Small intestine (tissue), 7 donors: ENCODE data around the gene SEZ6. TPM values are rescaled to one million over a fixed set of nuclear protein-coding genes. Genes with fewer than 3 reads are reported as not detected.

Source experiments
- DNase-seq, 2 donors: peaks; one replicate each; pipeline versions ENCODE4 v3.0.0 to v3.0.0-alpha.2; 2013
- FAIRE-seq: peaks from 2 replicates; lab custom pipeline; 2012; peaks lifted over from hg19 to GRCh38; lab: Jason Lieb, UNC
- H3K27ac ChIP-seq, 3 donors: one replicate each; pipeline ENCODE4 v1.5.1; 2013; ENCODE audit warnings: low read length in 2 of 3, mild to moderate bottlenecking in 2 of 3, control low read depth in 1 of 3, inconsistent platforms in 1 of 3, low read depth in 1 of 3, moderate library complexity in 1 of 3
- H3K27me3 ChIP-seq, 3 donors: one replicate each; pipeline ENCODE4 v1.6.1; 2013; ENCODE audit warnings: low read length in 3 of 3, inconsistent platforms in 1 of 3; ENCODE audit not compliant: control insufficient read depth in 3 of 3, insufficient read depth in 3 of 3
- H3K36me3 ChIP-seq, 3 donors: one replicate each; pipeline ENCODE4 v1.6.1; 2013; ENCODE audit warnings: low read length in 3 of 3, inconsistent platforms in 1 of 3, low read depth in 1 of 3, mild to moderate bottlenecking in 1 of 3, moderate library complexity in 1 of 3; ENCODE audit not compliant: control insufficient read depth in 3 of 3, insufficient read depth in 2 of 3
- H3K4me1 ChIP-seq, 3 donors: one replicate each; pipeline ENCODE4 v1.6.1; 2013; ENCODE audit warnings: low read length in 2 of 3, inconsistent platforms in 1 of 3, low read depth in 1 of 3, mild to moderate bottlenecking in 1 of 3, moderate library complexity in 1 of 3; ENCODE audit not compliant: control insufficient read depth in 3 of 3, insufficient read depth in 2 of 3
- H3K4me3 ChIP-seq, 3 donors: one replicate each; pipeline ENCODE4 v1.5.1; 2013; ENCODE audit warnings: low read length in 3 of 3, control low read depth in 1 of 3, inconsistent platforms in 1 of 3, low read depth in 1 of 3, mild to moderate bottlenecking in 1 of 3, moderate library complexity in 1 of 3
- H3K9me3 ChIP-seq, 2 donors: one replicate each; pipeline ENCODE4 v1.6.1; 2013; ENCODE audit warnings: low read depth in 1 of 2, low read length in 1 of 2; ENCODE audit not compliant: control insufficient read depth in 2 of 2, insufficient read depth in 1 of 2
- WGBS, 3 donors: extraction: QIAGEN DNeasy Blood & Tissue Kit; methylation state at CpG; one replicate each; pipeline ENCODE4 v1.1.7; 2013; 5-methylcytosine and 5-hydroxymethylcytosine counted together
- polyA plus RNA-seq, 4 donors: library from polyadenylated mRNA; stranded (reverse) in 3 of 4; unstranded in 1 of 4; fragments of 200-250 nt in 3 of 4; fragments of 120-200 nt in 1 of 4; gene quantifications; one replicate each; pipeline versions ENCODE4 v1.2.1 to v1.2.3, GENCODE V29; 2013
- donor health status: healthy with polysubstance abuse.
- donor health status: control.
- donor health status: control.
- donor health status: Bipolar disorder and iron deficiency.
- donor health status: healthy.

SEZ6 gene
- polyA plus RNA-seq, 4 donors, result 1.1 to 1.4 TPM; not detected in 2

DNA sequence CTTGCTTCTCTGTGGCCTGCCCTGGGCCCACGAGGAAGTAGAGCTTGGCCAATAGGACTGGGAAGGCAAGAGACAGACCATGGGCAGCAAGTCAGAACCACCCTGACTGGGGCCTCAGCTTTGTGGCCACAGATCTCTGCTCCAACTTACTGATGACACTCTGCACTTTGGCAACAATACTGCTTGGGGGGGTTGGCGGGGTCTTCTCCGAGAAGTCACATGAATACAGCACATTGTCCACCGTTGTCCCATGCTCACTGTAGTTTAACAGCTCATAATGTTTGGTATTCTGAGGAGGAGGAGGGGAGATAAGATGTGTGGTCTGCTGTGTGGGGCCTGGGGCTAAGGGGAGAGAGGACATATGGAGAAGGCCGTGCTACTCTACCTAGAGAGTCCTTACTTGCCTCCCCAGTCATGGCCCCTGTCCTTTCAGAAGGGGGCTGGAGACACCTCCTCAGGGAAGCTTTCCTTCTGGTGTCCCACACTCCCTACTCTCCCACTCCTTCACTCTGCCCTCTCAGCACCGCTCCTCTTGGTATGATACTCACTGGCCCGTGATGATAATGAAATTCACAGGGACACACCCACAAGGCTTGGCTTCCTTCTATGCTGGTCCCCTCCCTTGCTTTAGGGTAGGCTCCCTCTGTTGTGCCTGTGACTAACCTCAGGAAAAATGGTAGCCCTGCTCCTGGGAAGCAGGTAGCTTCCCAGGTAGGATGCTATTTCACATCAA is 99.0 kb downstream of the SEZ6 start:
- DNase-seq (no peak), FAIRE-seq (no peak)
- Histone ChIP-seq H3K4me1 (peaks cover 2 to 8% (median 4%) of the 10 kb centered on the region in 3 donors), H3K27me3 (no peaks in the 10 kb centered on the region), H3K27ac (no peak overlapping the region), H3K4me3 (no peak overlapping the region), H3K36me3 (peaks cover 23 to 60% (median 27%) of the 10 kb centered on the region in 3 donors), H3K9me3 (no peaks in the 10 kb centered on the region)
- 64 to 75% (median 69%) methylated on average over 7 of the region's 7 CpGs for WGBS, 3 donors

DNA sequence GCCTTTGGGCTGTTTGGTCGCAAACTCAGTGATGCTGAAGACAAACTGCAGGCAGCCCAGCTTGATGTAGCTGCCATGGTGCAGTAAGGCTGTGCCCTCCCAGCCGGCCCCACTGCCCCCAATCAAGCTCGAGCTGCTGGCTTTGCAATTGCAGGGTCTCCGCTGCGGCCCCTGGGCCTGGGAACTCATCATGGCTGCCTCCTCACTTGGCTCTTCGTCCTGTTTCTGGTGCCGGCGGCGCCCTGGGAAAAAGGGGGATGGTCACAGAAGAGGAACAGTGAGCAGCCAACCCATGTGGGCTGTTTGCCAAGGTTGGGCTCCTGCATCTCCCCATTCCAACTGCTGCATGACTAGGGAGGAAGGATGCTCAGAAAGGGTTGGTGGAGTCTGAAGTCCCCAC is 99.6 kb downstream of the SEZ6 start:
- H3K4me1 ChIP-seq, result peaks cover 2 to 12% (median 4%) of the 10 kb centered on the region in 3 donors
- no peak overlapping the region for H3K4me3 ChIP-seq
- H3K27me3 ChIP-seq, result no peaks in the 10 kb centered on the region
- H3K9me3 ChIP-seq, result no peaks in the 10 kb centered on the region
- peaks cover 22 to 55% (median 27%) of the 10 kb centered on the region in 3 donors for H3K36me3 ChIP-seq
- 84 to 94% (median 94%) methylated on average over 8 to 9 of the region's 9 CpGs for WGBS, 3 donors
- no peak overlapping the region for H3K27ac ChIP-seq
- no peak for FAIRE-seq
- no peak for DNase-seq

Other genes with a start within 250 kb of the SEZ6 start
- 10 to 100 TPM in 3 of 4 donors, 1 to 10 TPM in 1; 9.7 to 28.1 (median 13.4) TPM for gene FAM222B, start 163.2 kb downstream of the SEZ6 start, polyA plus RNA-seq
- 10 to 100 TPM; 38.5 to 48.9 (median 46.7) TPM for gene ERAL1, start 151.0 kb downstream of the SEZ6 start, polyA plus RNA-seq
- gene FLOT2, start 108.3 kb downstream of the SEZ6 start, polyA plus RNA-seq, result 10 to 100 TPM; 19.9 to 73.8 (median 36.8) TPM
- 10 to 100 TPM in 2 of 4 donors, 1 to 10 TPM in 2; 7.3 to 11.3 (median 8.8) TPM for gene DHRS13, start 103.0 kb downstream of the SEZ6 start, polyA plus RNA-seq
- 10 to 100 TPM in 3 of 4 donors, 1 to 10 TPM in 1; 6.5 to 26.1 (median 15.1) TPM for gene PHF12, start 54.5 kb downstream of the SEZ6 start, polyA plus RNA-seq
- gene PIPOX, start 37.1 kb upstream of the SEZ6 start, polyA plus RNA-seq, result 10 to 100 TPM in 3 of 4 donors, 1 to 10 TPM in 1; 2.9 to 35.4 (median 12.1) TPM
- gene MYO18A, start 174.4 kb upstream of the SEZ6 start, polyA plus RNA-seq, result 10 to 100 TPM; 42.9 to 66.9 (median 55.4) TPM
- gene CRYBA1, start 240.8 kb upstream of the SEZ6 start, polyA plus RNA-seq, result not detected